Hematopoietic multipotent progenitor cell treated with erythropoietin and hydrocortisone succinate and interleukin-3 and kit ligand, for 6 days (in vitro differentiated cells): ENCODE measurements around the gene FBXL16.

Experiments
- DNase-seq: peaks from one replicate; pipeline ENCODE4 v3.0.0-alpha.2; 2015

Gene FBXL16

DNA sequence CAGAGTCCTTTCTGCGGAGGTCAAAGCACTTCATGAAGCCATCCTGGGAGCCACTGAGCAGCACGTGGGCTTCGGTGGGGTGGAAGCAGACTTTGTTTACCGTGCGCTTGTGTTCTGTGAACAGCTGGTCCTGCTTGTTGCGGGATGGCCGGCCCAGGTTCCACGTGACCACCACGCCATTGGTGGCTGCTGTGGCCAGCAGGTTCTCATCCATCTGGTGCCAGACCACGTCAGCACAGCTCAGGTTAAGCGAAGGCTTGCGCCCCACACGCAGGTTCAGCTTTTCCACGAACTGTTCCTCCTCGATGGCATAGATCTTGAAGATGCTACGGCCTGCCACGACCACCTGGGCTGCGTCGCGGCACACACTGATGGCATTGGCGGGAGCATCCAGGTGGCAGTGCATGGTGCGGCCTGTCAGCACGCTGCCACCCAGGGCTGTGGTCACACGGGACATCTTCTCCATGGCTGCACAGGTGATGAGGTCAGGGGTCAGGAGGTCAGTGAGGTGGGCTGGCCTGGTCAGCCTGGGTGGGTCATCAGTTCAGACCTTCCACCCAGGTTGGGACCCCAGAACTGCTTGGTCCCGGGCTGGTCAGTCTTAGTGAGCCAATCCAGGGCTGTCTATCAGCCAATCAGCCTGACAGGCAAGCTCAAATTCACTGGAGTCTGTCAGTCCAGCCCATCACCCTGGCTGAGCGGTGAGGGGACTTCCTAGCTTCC, 16.3 kb downstream of the FBXL16 start:
- DNase-seq = no peak

DNA sequence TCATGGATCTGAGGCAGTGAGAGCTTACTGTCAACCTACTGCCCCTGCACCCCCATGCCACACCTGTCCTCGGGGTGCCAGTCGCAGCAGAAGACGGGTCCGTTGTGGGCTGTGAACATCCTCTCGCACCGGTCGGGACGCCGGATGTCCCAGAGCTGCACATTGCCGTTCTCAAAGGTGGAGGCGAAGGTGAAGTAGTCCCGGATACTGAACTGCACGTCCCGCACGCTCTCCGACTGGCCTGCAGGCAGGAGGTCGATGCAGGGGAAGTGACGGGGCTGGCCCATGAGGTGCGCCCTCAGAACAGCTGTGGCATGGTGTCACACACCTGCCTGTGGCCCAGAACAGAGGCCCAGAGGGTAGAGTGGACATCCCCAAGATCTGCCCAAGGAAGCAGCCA, 18.1 kb downstream of the FBXL16 start:
- no peak for DNase-seq

DNA sequence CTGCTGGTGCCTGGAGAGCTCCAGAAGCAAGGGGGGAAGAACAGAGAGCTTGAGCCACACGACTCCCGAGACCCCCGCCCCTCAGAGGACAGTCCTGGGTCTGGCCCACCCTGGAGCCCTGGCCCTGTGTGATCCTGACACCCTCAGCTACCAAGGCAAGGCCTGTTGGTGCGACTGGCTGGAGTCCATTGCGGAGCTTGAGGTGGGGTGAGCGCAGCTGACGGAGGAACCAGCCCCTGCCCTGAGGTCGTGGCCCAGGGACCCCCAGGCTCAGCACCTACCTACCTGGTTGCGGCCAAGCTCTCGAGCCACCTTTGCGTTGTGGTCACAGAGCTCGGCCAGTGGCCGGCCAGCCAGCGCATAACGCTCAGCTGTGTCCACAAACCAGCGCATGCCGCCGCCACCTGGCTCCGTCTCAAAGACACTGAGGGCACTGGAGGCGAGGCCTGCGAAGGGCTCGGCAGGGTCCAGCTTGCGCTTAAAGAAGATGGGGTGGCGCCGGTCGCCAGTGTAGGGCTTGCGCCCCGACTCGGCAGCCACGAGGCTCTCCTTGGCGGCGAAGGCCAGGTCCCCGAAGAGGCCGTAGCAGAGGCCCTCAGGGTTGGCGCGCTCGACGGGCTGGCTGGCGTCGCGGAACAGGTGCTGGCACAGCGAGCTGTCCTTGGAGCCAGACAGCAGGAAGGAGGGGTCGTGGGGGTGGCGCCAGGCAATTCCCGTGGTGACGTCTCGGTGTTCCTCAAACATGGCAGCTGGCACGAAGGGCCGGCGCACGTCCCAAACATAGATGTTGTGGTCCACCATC, 18.9 kb downstream of the FBXL16 start:
- DNase-seq = no peak

DNA sequence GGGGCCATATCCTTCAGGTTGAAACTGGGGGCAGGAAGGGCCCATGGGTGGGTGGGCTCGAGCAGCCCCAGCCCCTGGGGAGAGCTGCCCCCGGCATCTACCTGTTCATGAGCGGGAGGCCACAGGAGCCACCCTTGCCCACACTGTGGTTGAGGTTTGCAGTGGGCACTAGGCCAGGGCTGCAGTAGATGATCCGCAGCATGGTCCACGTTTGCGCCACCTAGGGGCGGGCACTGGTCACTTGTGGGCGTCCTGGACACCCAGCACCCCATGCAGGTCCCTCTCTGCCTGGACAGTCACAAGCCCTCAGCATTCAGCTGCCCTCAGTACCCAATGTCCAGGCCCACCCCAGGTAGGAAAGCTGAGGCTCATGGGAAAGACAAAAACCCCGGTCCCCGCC, 19.6 kb downstream of the FBXL16 start:
- DNase-seq = peak; percentile 74

DNA sequence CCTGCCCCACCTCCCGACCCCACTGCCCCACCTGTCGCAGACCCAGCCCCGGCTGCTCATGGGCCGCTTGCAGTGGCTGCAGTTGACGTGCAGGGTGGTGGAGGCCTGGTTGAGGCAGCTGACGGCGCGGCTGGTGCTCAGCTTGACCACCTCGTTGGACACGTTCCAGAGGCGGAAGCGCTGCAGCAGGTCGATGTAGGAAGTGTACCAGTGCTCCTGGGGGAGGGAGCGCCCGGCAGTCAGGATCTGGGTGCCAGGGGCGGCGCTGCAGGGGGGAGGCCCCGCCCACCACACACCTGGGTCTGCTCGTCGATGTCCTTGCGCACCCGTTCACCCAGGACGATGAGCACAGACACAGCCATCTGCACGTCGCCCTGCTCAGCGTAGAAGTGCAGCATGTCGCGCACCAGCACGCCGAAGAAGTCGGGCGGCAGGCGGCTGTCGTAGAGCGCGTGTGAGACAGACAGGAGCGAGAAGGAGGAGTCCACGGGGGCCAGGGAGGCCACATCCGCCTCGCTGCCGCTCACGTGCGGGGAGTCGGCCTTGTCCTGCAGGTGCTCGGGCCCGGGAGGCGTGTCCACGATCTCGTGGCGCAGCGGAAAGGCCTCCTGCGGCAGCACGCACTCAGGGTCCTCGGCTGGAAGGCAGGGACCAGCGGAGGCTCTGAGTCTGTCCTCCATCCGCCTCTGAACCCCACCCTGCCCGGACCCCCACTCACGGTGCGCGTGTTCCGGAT, 20.5 kb downstream of the FBXL16 start:
- DNase-seq = no peak

DNA sequence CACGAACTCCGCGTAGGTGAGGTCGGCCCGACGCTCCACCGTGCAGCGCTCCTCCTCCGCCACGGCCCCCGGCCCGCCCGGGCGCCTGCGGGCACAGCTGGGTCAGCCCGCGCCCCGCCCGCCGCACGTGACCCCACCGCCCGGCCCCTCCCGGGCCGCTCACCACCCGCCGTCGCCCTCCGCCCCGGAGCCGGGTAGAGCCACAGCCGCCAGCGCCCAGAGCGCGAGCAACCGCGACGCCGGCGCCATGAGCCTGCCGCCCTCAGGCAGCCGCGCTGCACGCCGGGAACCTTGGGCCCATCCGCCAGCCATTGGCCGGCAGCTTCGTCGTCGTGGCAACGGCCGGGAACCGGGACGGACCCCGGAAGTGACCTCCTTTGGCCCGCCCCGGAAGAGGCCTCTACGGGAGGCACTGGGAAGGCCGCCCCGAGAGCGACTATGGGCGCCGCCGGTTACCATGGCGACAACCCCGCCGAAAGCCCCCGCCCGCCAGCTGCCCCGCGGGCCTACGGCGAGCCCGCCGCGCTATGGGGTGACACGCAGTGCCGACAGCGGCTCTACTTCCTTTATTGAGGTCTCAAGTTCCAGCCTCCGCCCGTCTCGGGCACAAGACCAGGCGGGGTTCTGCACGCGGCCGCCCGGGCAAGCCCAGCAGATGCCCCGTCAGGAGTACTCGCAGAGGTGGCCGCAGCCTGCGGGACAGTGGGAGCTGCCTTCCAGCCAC, 21.4 kb downstream of the FBXL16 start, which contains the start of gene JMJD8:
JMJD8 (minus strand) TSS at position 264 of the 724 bp plus-strand sequence; CDS start at position 249, 15 bp downstream.
- DNase-seq = peak; percentile 98

DNA sequence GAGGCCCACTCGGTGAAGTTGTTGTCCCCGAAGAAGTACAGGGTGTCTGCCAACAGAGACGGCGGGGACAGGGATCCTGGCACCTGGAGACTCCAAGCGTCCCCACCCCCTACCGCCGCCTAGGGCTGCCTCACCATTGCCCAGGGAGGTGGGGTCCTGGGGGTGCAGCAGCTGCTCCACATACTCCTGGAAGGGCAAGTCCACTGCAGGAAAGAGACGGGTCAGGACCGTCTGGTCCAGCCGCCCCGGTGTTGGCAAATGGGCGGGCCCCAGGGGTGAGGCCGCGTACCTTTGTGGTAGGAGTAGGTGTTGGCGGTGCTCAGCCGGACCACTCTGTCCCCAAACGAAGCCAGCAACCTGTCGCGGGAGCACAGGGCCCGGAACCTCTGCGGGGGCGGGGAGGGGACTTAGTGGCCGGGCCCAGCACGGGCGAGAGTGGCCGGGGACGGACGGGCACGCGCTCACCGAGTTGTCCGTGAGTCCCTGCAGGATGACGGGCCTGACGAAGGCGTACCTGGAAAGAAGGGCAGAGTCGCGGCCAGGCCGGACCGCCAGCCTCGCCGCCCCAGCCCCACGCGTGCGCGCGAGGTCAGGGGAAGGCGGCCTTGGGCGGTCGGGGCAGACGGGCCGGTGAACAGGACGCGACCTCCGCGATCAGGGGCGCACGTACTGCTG, 22.1 kb downstream of the FBXL16 start:
- peak; percentile 36 for DNase-seq

DNA sequence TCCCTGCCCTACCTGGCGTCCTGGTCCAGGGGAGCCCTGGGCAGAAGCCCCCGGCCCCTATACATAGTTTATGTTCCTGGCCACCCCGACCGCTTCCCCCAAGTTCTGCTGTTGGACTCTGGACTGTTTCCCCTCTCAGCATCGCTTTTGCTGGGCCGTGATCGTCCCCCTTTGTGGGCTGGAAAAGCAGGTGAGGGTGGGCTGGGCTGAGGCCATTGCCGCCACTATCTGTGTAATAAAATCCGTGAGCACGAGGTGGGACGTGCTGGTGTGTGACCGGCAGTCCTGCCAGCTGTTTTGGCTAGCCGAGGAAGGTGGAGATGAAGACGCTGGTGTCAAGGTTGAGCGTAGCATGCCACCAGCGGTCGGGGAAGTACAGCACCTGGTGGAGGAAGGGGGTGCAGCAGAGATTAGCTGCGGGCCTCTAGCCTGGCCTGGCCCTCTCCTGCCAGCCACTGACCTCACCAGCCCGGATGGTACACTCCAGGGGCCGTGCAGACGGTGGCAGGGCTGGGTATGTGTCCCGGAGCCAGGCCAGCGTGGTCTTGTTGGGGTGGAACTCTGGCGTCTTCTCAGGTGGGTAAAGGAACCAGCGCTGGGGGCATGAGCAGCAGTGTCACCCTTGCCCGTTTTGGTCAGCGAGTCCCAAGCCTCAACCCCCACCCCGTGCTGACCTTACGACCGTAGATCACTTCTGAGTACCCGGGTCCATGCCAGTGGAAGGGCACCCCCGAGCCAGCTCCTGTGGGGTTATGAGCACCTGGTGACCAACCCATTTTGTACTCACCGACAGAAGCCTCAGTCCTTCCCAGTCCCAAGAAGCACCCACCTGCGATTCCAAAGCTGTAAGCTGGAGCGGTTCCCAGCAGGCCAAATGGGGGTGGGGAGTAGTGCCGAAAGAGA, 22.9 kb downstream of the FBXL16 start:
- no peak for DNase-seq

DNA sequence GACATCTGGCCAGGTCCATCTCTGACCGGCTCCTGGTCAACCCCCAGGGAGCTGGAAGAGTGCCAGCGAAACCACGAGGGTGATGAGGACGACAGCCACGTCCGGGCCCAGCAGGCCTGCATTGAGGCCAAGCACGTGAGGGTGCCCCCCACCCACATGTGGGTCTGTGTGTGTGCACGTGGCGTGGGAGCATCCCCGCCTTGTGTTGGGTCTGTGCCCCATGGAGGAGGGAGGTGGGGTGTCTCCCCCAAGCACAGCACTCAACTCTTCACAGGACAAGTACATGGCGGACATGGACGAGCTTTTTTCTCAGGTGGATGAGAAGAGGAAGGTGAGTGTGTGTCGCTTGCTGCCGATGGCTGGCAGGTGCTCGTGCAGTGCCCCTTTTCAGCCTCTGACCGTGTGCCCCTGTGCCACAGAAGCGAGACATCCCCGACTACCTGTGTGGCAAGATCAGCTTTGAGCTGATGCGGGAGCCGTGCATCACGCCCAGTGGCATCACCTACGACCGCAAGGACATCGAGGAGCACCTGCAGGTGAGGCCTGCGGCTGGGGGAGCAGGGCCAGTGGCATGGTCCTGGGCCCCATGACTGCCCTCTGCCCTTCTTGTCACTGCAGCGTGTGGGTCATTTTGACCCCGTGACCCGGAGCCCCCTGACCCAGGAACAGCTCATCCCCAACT, 23.7 kb downstream of the FBXL16 start:
- no peak for DNase-seq

DNA sequence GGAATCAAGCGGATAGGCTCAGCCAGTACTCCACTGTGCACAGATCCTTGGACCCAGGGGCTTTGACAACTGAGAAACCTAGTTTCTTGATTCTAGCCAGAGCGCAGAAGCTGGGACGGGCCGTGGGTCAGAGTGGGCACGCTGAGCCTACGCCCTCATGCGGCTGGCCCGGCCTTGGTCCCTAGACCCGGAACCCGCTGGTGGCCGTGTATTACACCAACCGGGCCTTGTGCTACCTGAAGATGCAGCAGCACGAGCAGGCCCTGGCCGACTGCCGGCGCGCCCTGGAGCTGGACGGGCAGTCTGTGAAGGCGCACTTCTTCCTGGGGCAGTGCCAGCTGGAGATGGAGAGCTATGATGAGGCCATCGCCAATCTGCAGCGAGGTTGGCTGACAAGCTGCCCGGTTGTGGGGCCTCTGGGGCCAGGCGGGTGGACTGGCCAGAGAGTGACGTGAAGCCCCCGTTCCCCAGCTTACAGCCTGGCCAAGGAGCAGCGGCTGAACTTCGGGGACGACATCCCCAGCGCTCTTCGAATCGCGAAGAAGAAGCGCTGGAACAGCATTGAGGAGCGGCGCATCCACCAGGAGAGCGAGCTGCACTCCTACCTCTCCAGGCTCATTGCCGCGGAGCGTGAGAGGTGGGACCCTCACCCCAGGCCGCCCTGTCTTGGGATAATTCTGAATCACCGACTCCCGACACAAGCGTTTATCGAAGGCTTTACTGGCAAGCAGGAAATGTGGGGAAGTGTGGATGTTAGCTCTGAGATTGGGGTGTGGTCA, 24.4 kb downstream of the FBXL16 start:
- DNase-seq = peak; percentile 68

DNA sequence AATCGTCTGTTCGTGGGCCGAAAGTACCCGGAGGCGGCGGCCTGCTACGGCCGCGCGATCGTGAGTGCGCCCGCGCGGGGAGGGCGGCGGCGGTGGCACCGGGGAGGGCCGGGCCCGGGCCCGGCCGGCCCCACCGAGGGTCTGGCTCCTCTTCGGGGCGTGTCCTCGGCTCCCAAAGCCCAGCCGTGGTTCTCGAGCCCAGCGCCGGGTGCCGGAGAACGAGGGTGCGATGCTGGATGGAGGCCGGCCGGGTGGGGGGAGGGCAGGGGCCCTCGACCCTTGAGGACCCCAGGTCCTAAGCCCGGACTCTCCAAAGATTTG, 25.0 kb downstream of the FBXL16 start:
- DNase-seq = no peak

DNA sequence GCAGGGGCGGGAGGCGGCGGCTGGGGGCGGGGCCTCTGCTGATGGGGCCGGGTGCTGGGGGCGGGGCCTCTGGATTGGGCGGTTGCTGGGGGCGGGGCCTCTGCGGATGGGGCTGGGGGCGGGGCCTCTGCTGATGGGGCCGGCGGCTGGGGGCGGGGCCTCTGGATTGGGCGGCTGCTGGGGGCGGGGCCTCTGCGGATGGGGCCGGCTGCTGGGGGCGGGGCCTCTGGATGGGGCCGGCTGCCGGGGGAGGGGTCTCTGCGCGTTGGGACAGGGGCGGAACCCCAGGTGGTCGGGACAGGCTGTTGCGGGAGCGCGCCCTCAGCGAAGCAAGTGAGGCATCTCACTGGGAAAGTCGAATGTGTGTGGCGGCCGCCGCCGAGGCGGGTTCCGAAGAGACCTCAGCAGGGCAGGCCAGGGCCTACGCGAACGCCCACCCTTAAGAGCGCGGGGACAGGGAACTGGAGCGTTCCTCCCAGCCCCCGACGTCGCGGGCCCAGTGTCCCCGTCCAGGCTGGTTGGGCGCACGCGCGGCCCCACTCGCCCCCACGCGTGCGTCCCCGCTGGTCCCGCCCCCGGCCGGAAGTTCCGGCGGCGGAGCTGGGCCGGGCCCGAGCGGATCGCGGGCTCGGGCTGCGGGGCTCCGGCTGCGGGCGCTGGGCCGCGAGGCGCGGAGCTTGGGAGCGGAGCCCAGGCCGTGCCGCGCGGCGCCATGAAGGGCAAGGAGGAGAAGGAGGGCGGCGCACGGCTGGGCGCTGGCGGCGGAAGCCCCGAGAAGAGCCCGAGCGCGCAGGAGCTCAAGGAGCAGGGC, 25.6 kb downstream of the FBXL16 start, which contains the start of gene STUB1:
STUB1 (plus strand) TSS at position 597 of the 811 bp plus-strand sequence; CDS start at position 713, 116 bp downstream.
- peak; percentile 93 for DNase-seq

DNA sequence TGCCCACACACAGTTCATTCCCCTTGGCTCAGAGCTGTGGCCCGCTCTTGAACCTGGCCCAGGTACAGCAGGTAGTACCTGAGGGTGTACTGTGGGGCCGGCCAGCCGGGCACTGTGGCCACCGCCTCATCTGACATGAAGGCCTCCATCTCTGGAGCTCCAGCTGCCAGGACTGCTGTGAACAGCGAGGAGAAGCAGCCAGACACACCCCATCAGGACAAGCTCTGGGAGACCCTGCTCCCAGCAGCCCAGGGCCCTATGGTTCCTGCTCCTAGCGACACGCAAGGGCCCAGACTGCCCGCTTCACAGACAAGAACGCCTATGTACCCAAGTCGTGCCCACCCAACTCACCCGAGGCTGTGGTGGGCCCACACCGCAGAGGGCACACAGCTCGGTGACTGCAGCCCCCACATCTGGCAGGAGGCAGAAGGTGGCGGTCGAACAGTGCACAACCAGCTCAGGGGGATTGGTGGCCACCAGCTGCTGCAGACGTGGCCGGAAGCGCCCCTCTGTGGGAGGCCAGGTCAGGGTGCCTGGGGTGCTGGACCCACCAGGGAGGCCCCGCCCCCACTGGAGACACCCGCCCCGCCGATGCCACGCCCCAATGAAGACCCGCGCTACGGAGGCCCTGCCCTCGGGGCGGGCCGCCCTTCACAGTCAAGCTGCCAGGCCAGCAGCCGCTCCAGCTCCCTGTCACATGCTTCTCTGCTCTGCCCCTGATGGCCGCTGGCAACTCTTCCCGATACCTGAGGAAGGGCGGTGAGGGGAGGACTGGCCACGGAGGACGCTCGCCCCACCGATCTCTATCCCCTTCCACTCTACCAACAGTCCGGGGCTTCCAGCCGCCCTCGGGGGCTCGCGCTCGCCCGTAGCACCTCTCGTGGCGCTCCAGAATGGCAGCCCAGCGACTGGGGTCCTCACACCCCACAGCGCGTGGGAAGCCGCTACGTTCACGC, 26.5 kb downstream of the FBXL16 start:
- DNase-seq = peak; percentile 90

DNA sequence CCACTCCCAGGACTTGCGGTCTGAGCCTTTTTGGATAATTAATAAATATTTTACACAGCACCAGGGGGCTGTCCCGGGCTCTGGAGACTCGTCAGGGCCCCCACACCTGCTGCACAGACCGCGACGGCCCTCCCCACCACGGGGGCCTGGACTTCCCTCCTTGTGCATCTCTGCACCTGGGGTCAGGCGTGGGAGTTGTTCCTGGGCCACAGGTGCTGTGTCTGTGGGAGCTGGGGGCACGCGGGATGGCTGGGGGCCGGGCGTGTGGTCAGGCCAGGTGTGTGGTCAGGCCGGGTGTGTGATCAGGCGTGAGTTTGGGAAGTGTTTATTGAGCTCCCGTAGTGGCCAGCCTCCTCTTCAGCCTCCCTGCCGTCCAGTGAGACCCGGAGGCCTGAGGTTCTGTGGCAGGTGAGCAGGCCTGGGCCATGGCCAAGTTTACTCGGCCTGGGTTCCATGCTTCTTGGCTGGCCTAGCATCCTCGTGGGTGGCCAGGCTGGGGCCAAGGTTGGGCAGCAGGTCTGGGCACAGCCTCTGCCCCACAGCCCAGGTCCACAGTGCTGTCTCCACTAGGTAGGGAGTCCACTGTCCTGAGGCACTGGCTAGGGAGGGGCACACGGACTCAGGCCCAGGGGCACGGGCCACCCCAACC, 27.3 kb downstream of the FBXL16 start:
- no peak for DNase-seq

DNA sequence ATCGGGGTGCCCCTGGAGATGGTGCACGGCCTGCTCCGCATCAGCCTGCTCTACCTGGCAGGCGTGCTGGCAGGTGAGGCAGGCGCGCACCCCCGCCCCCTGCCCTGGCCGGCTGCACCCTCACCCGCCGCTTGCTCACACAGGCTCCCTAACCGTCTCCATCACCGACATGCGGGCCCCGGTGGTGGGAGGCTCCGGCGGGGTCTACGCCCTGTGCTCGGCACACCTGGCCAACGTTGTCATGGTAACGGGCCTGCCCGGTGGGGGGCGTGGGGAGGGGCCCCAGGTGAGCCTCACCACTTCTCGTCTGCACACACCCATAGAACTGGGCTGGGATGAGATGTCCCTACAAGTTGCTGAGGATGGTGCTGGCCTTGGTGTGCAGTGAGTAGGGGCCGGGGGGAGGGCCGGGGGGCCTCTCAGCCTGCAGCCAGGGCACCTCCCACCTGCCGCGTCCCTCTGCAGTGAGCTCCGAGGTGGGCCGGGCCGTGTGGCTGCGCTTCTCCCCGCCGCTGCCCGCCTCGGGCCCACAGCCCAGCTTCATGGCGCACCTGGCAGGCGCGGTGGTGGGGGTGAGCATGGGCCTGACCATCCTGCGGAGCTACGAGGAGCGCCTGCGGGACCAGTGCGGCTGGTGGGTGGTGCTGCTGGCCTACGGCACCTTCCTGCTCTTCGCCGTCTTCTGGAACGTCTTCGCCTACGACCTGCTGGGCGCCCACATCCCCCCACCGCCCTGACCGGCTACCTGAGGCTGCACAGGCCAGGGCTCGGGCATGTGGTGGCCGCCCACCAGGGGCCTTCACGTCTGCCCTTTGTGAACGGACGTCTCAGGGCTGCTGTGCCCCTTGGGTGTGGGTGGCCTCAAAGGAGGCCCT, 28.0 kb downstream of the FBXL16 start:
- no peak for DNase-seq

DNA sequence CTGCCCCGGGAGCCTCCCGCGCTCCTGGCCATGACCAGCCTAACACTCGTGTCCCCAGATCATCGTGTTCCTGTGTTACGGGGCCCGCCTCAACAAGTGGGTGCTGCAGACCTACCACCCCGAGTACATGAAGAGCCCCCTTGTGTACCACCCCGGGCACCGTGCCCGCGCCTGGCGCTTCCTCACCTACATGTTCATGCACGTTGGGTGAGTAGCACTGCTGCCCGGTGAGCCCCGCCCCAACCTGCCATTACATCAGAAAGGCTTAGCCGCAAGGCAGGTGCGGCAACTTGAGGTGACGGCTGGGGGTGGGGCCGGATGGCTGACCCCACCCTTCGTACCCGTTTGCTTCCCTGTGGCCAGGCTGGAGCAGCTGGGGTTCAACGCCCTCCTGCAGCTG, 28.7 kb downstream of the FBXL16 start:
- no peak for DNase-seq
